GM12878 (cell line): Measurements from ENCODE around the gene FZR1. TPM values are rescaled to one million over a fixed set of nuclear protein-coding genes. Genes with fewer than 3 reads are reported as not detected.
A peak's percentile ranks its signal among the peaks of the same experiment; 100 is the strongest.

Experiments
- ATAC-seq: fragments of 200-7000 bp; cut with Tn5 transposase; 3 replicates; pipeline ENCODE4 v1.9.1; 2020; ENCODE audit warnings: mild to moderate bottlenecking, moderate library complexity
- BruUV-seq: library from RNA; stranded (reverse); fragments of 400-500 nt; replicated peaks from 2 replicates; lab custom pipeline; 2021; lab: Mats Ljungman, UMichigan
- CTCF ChIA-PET: fragments of 300-600 bp; sonication (Branson Sonifier 250); formaldehyde crosslinking; extraction: SDS; loops from one replicate; lab custom pipeline; 2021; ENCODE audit warnings: inconsistent platforms; lab: Yijun Ruan, JAX
- POLR2A ChIA-PET: fragments of 350-600 bp; formaldehyde crosslinking; extraction: SDS; loops from one replicate; lab custom pipeline; 2021; ENCODE audit warnings: inconsistent platforms; lab: Charles Lee
- RAD21 ChIA-PET: fragments of 300-600 bp; sonication (Branson Sonifier 250); formaldehyde crosslinking; loops from one replicate; lab custom pipeline; 2023; ENCODE audit warnings: antibody characterized with exemption; ENCODE audit not compliant: unreplicated experiment; lab: Charles Lee
- SMC1A ChIA-PET: fragments of 300-600 bp; sonication (Branson Sonifier 250); formaldehyde crosslinking; loops from one replicate; lab custom pipeline; 2023; ENCODE audit not compliant: unreplicated experiment, uncharacterized antibody; lab: Charles Lee
- DNase-seq: peaks from one replicate; pipeline ENCODE4 v3.0.0-alpha.2; 2011; ENCODE audit warnings: low read depth, low spot score
- FAIRE-seq: peaks from 3 replicates; lab custom pipeline; 2011; peaks lifted over from hg19 to GRCh38; lab: Jason Lieb, UNC
- H2AFZ ChIP-seq: 2 replicates; pipeline ENCODE4 v1.6.0; 2011; ENCODE audit warnings: low read depth, low read length, control low read depth; ENCODE audit not compliant: control insufficient read depth
- H3K27ac ChIP-seq: 2 replicates; pipeline ENCODE4 v1.5.1; 2011; ENCODE audit warnings: control low read depth; ENCODE audit not compliant: control insufficient read depth, insufficient read depth
- H3K27me3 ChIP-seq, 2 experiments: replicated peaks in 1 of 2; 2 replicates each; pipeline versions ENCODE4 v1.6.0 to v1.6.1; 2011; ENCODE audit warnings: low read length in 1 of 2; ENCODE audit not compliant: control insufficient read depth in 2 of 2, insufficient read depth in 2 of 2
- H3K36me3 ChIP-seq, 2 experiments: 2 replicates each; pipeline ENCODE4 v1.5.1; 2011; ENCODE audit warnings: low read length in 1 of 2; ENCODE audit not compliant: control insufficient read depth in 2 of 2, insufficient read depth in 2 of 2
- H3K4me1 ChIP-seq: 2 replicates; pipeline ENCODE4 v1.6.1; 2011; ENCODE audit warnings: mild to moderate bottlenecking, low read length, moderate library complexity, mixed read lengths; ENCODE audit not compliant: control insufficient read depth, insufficient read depth
- H3K4me2 ChIP-seq: 2 replicates; pipeline ENCODE4 v1.6.0; 2011; ENCODE audit warnings: control low read depth; ENCODE audit not compliant: control insufficient read depth, insufficient read depth
- H3K4me3 ChIP-seq: fragments of 200-600 bp; sonication (generic); 2 replicates; pipeline ENCODE4 v1.5.1; 2016
- H3K79me2 ChIP-seq: 2 replicates; pipeline ENCODE4 v1.6.0; 2011; ENCODE audit warnings: low read length; ENCODE audit not compliant: control insufficient read depth, insufficient read depth
- H3K9ac ChIP-seq: 2 replicates; pipeline ENCODE4 v1.8.0; 2011; ENCODE audit warnings: low read length, control low read depth, mixed read lengths; ENCODE audit not compliant: control insufficient read depth, insufficient read depth
- H3K9me3 ChIP-seq: replicated peaks from 3 replicates; pipeline ENCODE4 v1.5.1; 2011; ENCODE audit warnings: mild to moderate bottlenecking, low read length; ENCODE audit not compliant: control insufficient read depth, insufficient read depth
- H4K20me1 ChIP-seq: 2 replicates; pipeline ENCODE4 v1.6.0; 2011; ENCODE audit not compliant: control insufficient read depth, insufficient read depth
- ASH2L ChIP-seq: fragments of 300-600, 200-600 bp; sonication (generic); IDR thresholded peaks from 2 replicates; pipeline ENCODE4 v1.6.1; 2017; ENCODE audit warnings: low read depth, mild to moderate bottlenecking, borderline replicate concordance
- CEBPB ChIP-seq, 2 experiments: fragments of 150-350 bp in 1 of 2; IDR thresholded peaks; 2 replicates each; pipeline ENCODE4 v1.6.1; 2012 to 2014; ENCODE audit warnings: low read depth in 2 of 2, low read length in 2 of 2, borderline replicate concordance in 1 of 2, inconsistent platforms in 1 of 2
- CREB1 ChIP-seq: IDR thresholded peaks from 2 replicates; pipeline ENCODE4 v1.6.1; 2012; ENCODE audit warnings: low read depth, mild to moderate bottlenecking, inconsistent platforms
- CTCF ChIP-seq, 3 experiments: IDR thresholded peaks in 2 of 3; conservative IDR thresholded peaks in 1 of 3; 2 replicates each; pipeline ENCODE4 v1.5.1; 2011; ENCODE audit warnings: low read depth in 3 of 3, low read length in 3 of 3, mild to moderate bottlenecking in 3 of 3, control low read depth in 2 of 3, moderate library complexity in 2 of 3, inconsistent platforms in 1 of 3, mixed read lengths in 1 of 3; ENCODE audit not compliant: control insufficient read depth in 2 of 3, insufficient read depth in 1 of 3; ENCODE audit errors: extremely low read depth in 1 of 3
- NR2F1 ChIP-seq: fragments of 450-650 bp; conservative IDR thresholded peaks from 2 replicates; pipeline ENCODE4 v1.6.1; 2017; ENCODE audit warnings: mild to moderate bottlenecking
- POU2F2 ChIP-seq: IDR thresholded peaks from 3 replicates; pipeline ENCODE4 v1.6.1; 2011; ENCODE audit warnings: low read depth, mild to moderate bottlenecking, low read length, borderline replicate concordance
- RAD21 ChIP-seq: IDR thresholded peaks from 2 replicates; pipeline ENCODE4 v1.6.1; 2011; ENCODE audit warnings: mild to moderate bottlenecking, low read depth, low read length, moderate library complexity; ENCODE audit not compliant: insufficient read depth
- REST ChIP-seq: IDR thresholded peaks from 2 replicates; pipeline ENCODE4 v1.6.1; 2012; ENCODE audit warnings: mild to moderate bottlenecking, low read depth, low read length
- RUNX3 ChIP-seq: IDR thresholded peaks from 2 replicates; pipeline ENCODE4 v1.6.1; 2012; ENCODE audit warnings: low read length, inconsistent platforms
- SMC3 ChIP-seq: IDR thresholded peaks from 2 replicates; pipeline ENCODE4 v1.6.1; 2011; ENCODE audit warnings: low read length, improper control_type of control experiment, borderline replicate concordance
- TCF3 ChIP-seq: IDR thresholded peaks from 2 replicates; pipeline ENCODE4 v1.6.1; 2012; ENCODE audit warnings: low read depth, mild to moderate bottlenecking, low read length, borderline replicate concordance; ENCODE audit not compliant: insufficient read depth
- ZBTB4 ChIP-seq: fragments of 450-650 bp; formaldehyde crosslinking; IDR thresholded peaks from 2 replicates; pipeline ENCODE4 v1.4.0; 2022; ENCODE audit warnings: mild to moderate bottlenecking, moderate library complexity
- WGBS: methylation state at CpG from one replicate; pipeline ENCODE4 v1.1.6; 2016; ENCODE audit warnings: low lambda C conversion rate; ENCODE audit not compliant: insufficient replicate concordance, insufficient coverage; ENCODE audit errors: missing lambda C conversion rate; 5-methylcytosine and 5-hydroxymethylcytosine counted together
- in situ Hi-C: fragments of 300-500 bp; cut with MboI; formaldehyde crosslinking; loops from 9 replicates; pipeline ENCODE4 v1.14.3; 2018; ENCODE audit warnings: mixed read lengths
- intact Hi-C: fragments of 100-400 bp; cut with micrococcal nuclease; formaldehyde crosslinking; loops from one replicate; pipeline ENCODE4 v1.14.2; 2022; ENCODE audit not compliant: unreplicated experiment
- polyA plus RNA-seq, 11 experiments: library from polyadenylated mRNA; depleted of rRNA in 4 of 11; unstranded in 6 of 11; stranded (reverse) in 5 of 11; fragments of >200 nt; fragmentation: Nextera tagmentation in 4 of 11; fragmentation: Illumina TruSeq in 1 of 11; extraction: Ambion mirVana in 4 of 11; extraction: Trizol in 1 of 11; gene quantifications; 1 replicate in 1 of 11; 2 replicates in 10 of 11; pipeline versions ENCODE4 v1.2.1 to v1.2.3, GENCODE V29; 2011 to 2016; ENCODE audit warnings: inconsistent platforms in 2 of 11, missing spikeins in 2 of 11, low read depth in 1 of 11
- total RNA-seq, 4 experiments: library from RNA; depleted of rRNA in 3 of 4; stranded (reverse); fragments of >200 nt in 3 of 4; fragmentation: Illumina TruSeq in 1 of 4; extraction: Trizol in 1 of 4; gene quantifications; 2 replicates each; pipeline versions ENCODE4 v1.2.1 to v1.2.3, GENCODE V29; 2013 to 2021

The FZR1 gene
- total and polyA plus RNA-seq, 10 of the 15 experiments (the other 5 are each of a cell fraction or from before 2014, with no cell fraction given): 0.11 to 44.2 (median 29.3) TPM

- DNase-seq (no peak), FAIRE-seq (peak; percentile 49), ATAC-seq (peak; percentile 92)
- in situ Hi-C loops: no loop called here
- H3K27me3 ChIP-seq: no peaks in the 10 kb centered on the region
- no peak overlapping the region for H2AFZ ChIP-seq
- WGBS: 51% methylated on average over 28 of the region's 30 CpGs
- RAD21 ChIA-PET: interaction anchor here (1.0 kb wide), 1 partner anchor 12 kb away, joined by 4 read pairs; the partner anchor contains the start of gene MFSD12
- H3K9me3 ChIP-seq: no peaks in the 10 kb centered on the region
- no peak overlapping the region for H3K27ac ChIP-seq
- peaks cover 2 to 7% of the 10 kb centered on the region in 2 experiments; a peak in 3 of 4 replicates for H3K36me3 ChIP-seq
- no TSS peak for BruUV-seq
- no peaks in the 10 kb centered on the region for H3K4me1 ChIP-seq
- CTCF ChIA-PET: interaction anchor here (0.6 to 2.7 kb wide), 17 partner anchors 8 to 670 kb away, joined by 3 to 20 read pairs (median 4); partner anchors contain the start of gene MFSD12
- POLR2A ChIA-PET: interaction anchor here (0.6 to 0.9 kb wide), 3 partner anchors 9 to 852 kb away, joined by 3 to 5 read pairs (median 5); partner anchors contain the start of gene MRPL54
- H3K79me2 ChIP-seq: no peaks in the 10 kb centered on the region
- no peak overlapping the region for H3K4me3 ChIP-seq
- SMC1A ChIA-PET: interaction anchor here (0.6 to 1.1 kb wide), 3 partner anchors 46 to 658 kb away, joined by 3 to 4 read pairs (median 3); no protein-coding TSS in a partner anchor
- H3K9ac ChIP-seq: no peak overlapping the region
- H3K4me2 ChIP-seq: no peak overlapping the region
- H4K20me1 ChIP-seq: no peaks in the 10 kb centered on the region
- intact Hi-C loops: loop anchor here (1.0 to 5.0 kb wide), 2 partner anchors 73 to 162 kb away; partner anchors contain the start of gene TJP3
- TF ChIP-seq NR2F1: peak; percentile 53; the same call in 1 of the 2 replicates
- TF ChIP-seq CTCF (IDR thresholded peaks at IDR 0.05 in 2 of 3, conservative IDR thresholded peaks at IDR 0.05 in 1 of 3; ENCODE audit: control insufficient read depth in 2 of 3, extremely low read depth in 1 of 3, insufficient read depth in 1 of 3, low read depth in 3 of 3, low read length in 3 of 3): peak; percentile 85 to 99 (median 91)
- TF ChIP-seq CREB1: 0 out of 2 replicates have a peak, but pooled peaks have one; percentile 30
- TF ChIP-seq ZBTB4 (CRISPR knock-in tag): no peak
- TF ChIP-seq TCF3: 0 out of 2 replicates have a peak, but pooled peaks have one; percentile 48
- TF ChIP-seq RUNX3: peak; percentile 26; the same call in 1 of the 2 replicates
- TF ChIP-seq RAD21: peak; percentile 72
- no peak for TF ChIP-seq REST
- no peak for TF ChIP-seq ASH2L
- TF ChIP-seq SMC3: peak; percentile 81
- peak; percentile 37; the same call in 1 of the 3 replicates for TF ChIP-seq POU2F2
- TF ChIP-seq CEBPB (IDR thresholded peaks at IDR 0.05; ENCODE audit: borderline replicate concordance in 1 of 2, low read depth in 2 of 2, low read length in 2 of 2): no peak
Measured at GRCh38 chr19:3544742-3545668, 38.9 kb downstream of the FZR1 start.
